Colonic mucosa (tissue), 4 donors: Measurements from ENCODE around the gene MX2. TPM values are rescaled to one million over a fixed set of nuclear protein-coding genes. Genes with fewer than 3 reads are reported as not detected.
A peak's percentile ranks its signal among the peaks of the same experiment; 100 is the strongest.
"Not testable (repeated sequence)": the region's sequence is repeated elsewhere in the genome, so short reads cannot be mapped to it uniquely, and the experiment has no call there.

Experiments used
- DNase-seq: peaks from one replicate; pipeline ENCODE4 v3.0.0-alpha.2; 2020
- H3K27ac ChIP-seq: fragments of 200-600 bp; one replicate; pipeline ENCODE4 v1.8.0; 2021
- H3K27me3 ChIP-seq: fragments of 200-600 bp; one replicate; pipeline ENCODE4 v1.8.0; 2021
- H3K36me3 ChIP-seq: fragments of 200-600 bp; one replicate; pipeline ENCODE4 v1.8.0; 2021
- H3K4me1 ChIP-seq: fragments of 200-600 bp; one replicate; pipeline ENCODE4 v1.8.0; 2021; ENCODE audit warnings: mild to moderate bottlenecking
- H3K4me3 ChIP-seq: fragments of 200-600 bp; one replicate; pipeline ENCODE4 v1.8.0; 2021
- H3K9ac ChIP-seq, 2 donors: one replicate each; pipeline ENCODE4 v1.7.0; 2013; ENCODE audit warnings: control low read depth in 2 of 2, low read depth in 2 of 2, low read length in 2 of 2
- H3K9me3 ChIP-seq: fragments of 200-600 bp; one replicate; pipeline ENCODE4 v1.8.0; 2021
- CTCF ChIP-seq: fragments of 200-600 bp; IDR thresholded peaks from one replicate; pipeline ENCODE4 v1.8.0; 2022; ENCODE audit warnings: antibody characterized with exemption, mild to moderate bottlenecking
- intact Hi-C: fragments of 100-400 bp; cut with DNase I; formaldehyde crosslinking; loops from one replicate; pipeline ENCODE4 v1.14.1; 2022
- total RNA-seq, 2 donors: library from RNA; stranded (reverse); fragmentation: NEBNext Ultra II Directional in 1 of 2; extraction: Animal tissue kit (Norgen Biotek cat#: 25700) in 1 of 2; gene quantifications; one replicate each; pipeline ENCODE4 v1.2.1, GENCODE V29; 2021
- donor health status: healthy.
- donor health status: DM: no; HTN: no; CAD: no.
- donor health status: DM: no; HTN: no; CAD: no.

The MX2 gene
- total RNA-seq, 2 donors from 2014 or later: 2.0 to 2.5 TPM

DNA sequence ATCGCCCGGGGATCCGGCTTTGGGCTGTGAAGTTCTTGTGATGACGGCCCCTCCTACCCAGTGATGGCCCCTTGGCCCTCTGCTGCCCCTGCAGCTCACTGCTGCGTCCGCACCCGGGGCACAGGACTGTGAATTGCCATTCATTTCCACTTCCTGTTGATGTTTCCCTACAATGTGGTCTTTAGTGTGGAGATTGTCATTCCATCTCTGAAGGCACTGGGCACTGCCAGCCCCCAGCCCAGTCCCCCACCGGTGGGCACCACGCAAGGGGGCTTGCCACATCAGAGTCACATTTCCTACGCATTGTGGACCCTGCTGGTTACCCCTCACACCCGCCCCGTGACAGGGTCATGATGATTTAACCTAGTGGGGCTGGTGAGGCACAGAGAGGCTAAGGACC is 2.5 kb upstream of the MX2 start:
- H3K9ac ChIP-seq: no peak overlapping the region
- H3K27me3 ChIP-seq: no peaks in the 10 kb centered on the region
- H3K4me1 ChIP-seq: peaks cover 6% of the 10 kb centered on the region
- intact Hi-C loops: no loop called here
- H3K27ac ChIP-seq: no peak overlapping the region
- DNase-seq: no peak
- no peaks in the 10 kb centered on the region for H3K36me3 ChIP-seq
- H3K4me3 ChIP-seq: no peak overlapping the region
- H3K9me3 ChIP-seq: no peaks in the 10 kb centered on the region
- no peak for TF ChIP-seq CTCF

- H3K27ac ChIP-seq, H3K9me3 ChIP-seq, H3K36me3 ChIP-seq, H3K4me1 ChIP-seq, H3K9ac ChIP-seq, H3K27me3 ChIP-seq, H3K4me3 ChIP-seq: not testable (repeated sequence)
- intact Hi-C loops: loop anchor here (5.0 kb wide), 1 partner anchor 77 kb away; no protein-coding TSS in a partner anchor
- DNase-seq: peak; percentile 40
These were observed 2.1 kb upstream of the MX2 start for GRCh38 chr21:41359754-41360071.

GRCh38 chr21:41360072-41360821 is 1.6 kb upstream of the MX2 start:
- Histone ChIP-seq H3K9ac (no peak overlapping the region), H3K27me3 (no peaks in the 10 kb centered on the region), H3K36me3 (no peaks in the 10 kb centered on the region), H3K27ac (no peak overlapping the region), H3K9me3 (no peaks in the 10 kb centered on the region), H3K4me3 (no peak overlapping the region), H3K4me1 (peaks cover 6% of the 10 kb centered on the region)
- DNase-seq: peak; percentile 65
- intact Hi-C loops: loop anchor here (5.0 kb wide), 1 partner anchor 78 kb away; no protein-coding TSS in a partner anchor
- TF ChIP-seq CTCF: no peak

GRCh38 chr21:41361053-41361785 is 608 bp upstream of the MX2 start:
- no peaks in the 10 kb centered on the region for H3K27me3 ChIP-seq
- peak overlapping the region; percentile 30 to 54 for H3K9ac ChIP-seq
- TF ChIP-seq CTCF: no peak
- H3K27ac ChIP-seq: peak overlapping the region; percentile 69
- intact Hi-C loops: loop anchor here (5.0 kb wide), 1 partner anchor 79 kb away; no protein-coding TSS in a partner anchor
- peaks cover 6% of the 10 kb centered on the region for H3K4me1 ChIP-seq
- no peaks in the 10 kb centered on the region for H3K9me3 ChIP-seq
- no peak for DNase-seq
- H3K36me3 ChIP-seq: no peaks in the 10 kb centered on the region
- H3K4me3 ChIP-seq: peak overlapping the region; percentile 27

DNA sequence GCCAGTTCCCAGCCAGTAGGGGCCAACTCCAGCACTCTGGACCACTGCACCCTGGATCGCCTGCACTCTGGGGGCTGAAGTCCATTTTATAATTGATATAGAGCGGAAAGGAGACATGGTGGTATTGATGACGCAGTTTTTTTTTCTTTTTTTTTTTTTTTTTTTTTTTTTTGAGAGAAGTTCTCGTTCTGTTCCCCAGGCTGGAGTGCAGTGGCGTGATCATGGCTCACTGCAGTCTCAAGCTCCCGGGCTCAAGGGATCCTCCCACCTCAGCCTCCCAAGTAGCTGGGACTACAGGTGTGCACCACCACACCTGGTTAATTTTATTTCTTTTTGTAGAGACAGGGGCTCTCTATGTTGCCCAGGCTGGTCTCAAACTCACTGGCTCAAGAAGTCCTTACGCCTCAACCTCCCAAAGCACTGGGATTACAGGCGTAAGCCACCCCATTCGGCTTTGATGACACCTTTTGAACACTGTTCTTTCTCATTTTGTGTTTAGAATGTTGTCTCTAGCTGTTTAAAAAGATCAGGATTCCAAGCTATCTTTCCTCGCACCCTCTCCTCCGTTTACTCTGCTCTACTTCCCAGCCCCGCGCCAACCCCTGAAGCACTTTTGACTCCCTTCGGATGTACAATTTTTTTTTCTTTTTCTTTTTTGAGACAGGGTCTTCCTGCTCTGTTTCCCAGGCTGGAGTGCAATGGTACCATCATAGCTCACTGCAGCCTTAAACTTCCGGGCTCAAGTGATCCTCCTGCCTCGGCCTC is 960 bp downstream of the MX2 start:
- Histone ChIP-seq H3K4me1 (peaks cover 6% of the 10 kb centered on the region), H3K27me3 (no peaks in the 10 kb centered on the region), H3K9ac (peak overlapping the region in 1 of 2 donors; percentile 70), H3K9me3 (no peaks in the 10 kb centered on the region), H3K4me3 (peak overlapping the region; percentile 27), H3K36me3 (no peaks in the 10 kb centered on the region), H3K27ac (peak overlapping the region; percentile 69)
- intact Hi-C loops: loop anchor here (5.0 kb wide), 1 partner anchor 80 kb away; no protein-coding TSS in a partner anchor
- no peak for DNase-seq
- no peak for TF ChIP-seq CTCF
